Measurements from ENCODE around the gene TENT4B.

GRCh38 chr16:50172195-50172922 lies 19.3 kb downstream of the TENT4B start:
- TF ChIP-seq EZH2 (IDR thresholded peaks at IDR 0.05; ENCODE audit: low read depth) (no peak), CTCF (conservative IDR thresholded peaks at IDR 0.05) (no peak)
